RWPE1 (cell line): ENCODE results near the gene CACNA2D3.

ENCODE experiments used
- CTCF ChIA-PET: fragments of 350-600 bp; sonication (Branson Sonifier 250); formaldehyde crosslinking; extraction: SDS; loops from one replicate; lab custom pipeline; 2021; lab: Yijun Ruan, JAX
- POLR2A ChIA-PET: fragments of 400-600 bp; formaldehyde crosslinking; extraction: SDS; loops from one replicate; lab custom pipeline; 2020; ENCODE audit warnings: antibody characterized with exemption; ENCODE audit not compliant: low non-redundant PET; lab: Yijun Ruan, JAX
- DNase-seq: peaks from one replicate; pipeline ENCODE4 v3.0.0; 2012; ENCODE audit warnings: low spot score
- H3K27ac ChIP-seq: fragments of 450-650 bp; 2 replicates; pipeline ENCODE4 v1.5.1; 2017
- CTCF ChIP-seq: fragments of 450-650 bp; conservative IDR thresholded peaks from 2 replicates; pipeline ENCODE4 v1.5.1; 2017; ENCODE audit warnings: low read depth, mild to moderate bottlenecking

Gene CACNA2D3

GRCh38 chr3:54366007-54366750 lies 243.8 kb downstream of the CACNA2D3 start:
- POLR2A ChIA-PET: no interaction called here

DNA sequence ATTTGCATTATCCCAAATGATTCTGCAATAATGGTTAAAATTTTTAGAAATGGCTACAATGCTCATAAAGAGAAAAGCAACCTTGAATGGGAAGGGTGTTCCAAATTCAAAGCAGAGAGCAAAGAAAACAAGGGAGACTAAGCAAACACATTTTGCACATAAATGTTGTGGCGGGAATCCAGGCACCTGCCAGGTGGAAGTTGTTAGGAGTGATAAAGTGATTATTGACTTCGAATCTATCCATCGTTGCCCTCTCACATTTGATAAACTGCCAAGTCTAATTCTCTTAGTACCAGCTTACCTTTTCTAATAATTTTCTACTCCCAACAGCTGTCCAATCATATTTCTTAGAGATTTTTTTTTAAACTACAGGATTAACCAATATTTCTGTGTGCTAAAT lies 244.5 kb downstream of the CACNA2D3 start:
- no peak for DNase-seq
- CTCF ChIA-PET: no interaction called here
- H3K27ac ChIP-seq: no peak overlapping the region
- TF ChIP-seq CTCF: no peak
- POLR2A ChIA-PET: no interaction called here

More at GRCh38 chr3:54366007-54366750, 243.8 kb downstream of the CACNA2D3 start:
- DNase-seq: no peak
- H3K27ac ChIP-seq: no peak overlapping the region
- no peak for TF ChIP-seq CTCF
- CTCF ChIA-PET: interaction anchor here (0.6 kb wide), 1 partner anchor 334 kb away, joined by 3 read pairs; no protein-coding TSS in a partner anchor

- no peak overlapping the region for H3K27ac ChIP-seq
- POLR2A ChIA-PET: no interaction called here
- CTCF ChIA-PET: no interaction called here
- TF ChIP-seq CTCF: no peak
- DNase-seq: no peak
Observed at GRCh38 chr3:54372232-54372631, 249.9 kb downstream of the CACNA2D3 start.

DNA sequence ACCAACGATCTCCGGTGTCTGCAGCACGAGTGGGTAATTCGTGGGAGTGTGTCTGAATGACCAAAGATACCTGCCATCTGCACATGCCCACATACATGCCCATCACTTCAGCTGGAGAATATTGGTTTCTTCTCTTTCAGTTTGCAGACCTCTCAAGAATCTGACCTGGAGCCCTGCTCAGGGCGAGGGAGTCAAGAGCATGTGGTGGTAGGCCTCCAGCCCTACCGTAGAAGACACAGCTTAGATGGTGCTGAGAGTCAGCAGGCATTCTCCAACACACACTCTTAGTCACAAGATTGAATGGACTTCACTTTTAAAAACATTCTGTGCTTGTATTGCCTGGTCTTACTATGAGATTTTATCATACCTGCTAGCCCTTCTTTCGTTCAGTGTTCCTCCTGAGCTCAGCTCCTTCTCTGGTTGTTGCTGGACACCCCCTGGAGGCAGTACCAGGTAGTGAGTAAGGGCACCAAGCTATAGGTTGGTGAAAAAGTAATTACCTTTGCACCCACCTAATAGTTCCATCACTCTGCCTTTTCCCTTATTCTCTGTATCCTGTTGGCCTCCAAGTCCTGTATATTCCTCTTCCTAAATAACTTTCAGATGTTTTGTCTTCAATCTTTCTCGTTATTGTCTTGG lies 252.0 kb downstream of the CACNA2D3 start:
- peak; percentile 3 for DNase-seq
- H3K27ac ChIP-seq: no peak overlapping the region
- no peak for TF ChIP-seq CTCF
- ChIA-PET POLR2A (no interaction called here), CTCF (interaction anchor here (0.5 to 1.1 kb wide), 3 partner anchors 157 to 1180 kb away, joined by 4 to 5 read pairs (median 4); no protein-coding TSS in a partner anchor)

DNA sequence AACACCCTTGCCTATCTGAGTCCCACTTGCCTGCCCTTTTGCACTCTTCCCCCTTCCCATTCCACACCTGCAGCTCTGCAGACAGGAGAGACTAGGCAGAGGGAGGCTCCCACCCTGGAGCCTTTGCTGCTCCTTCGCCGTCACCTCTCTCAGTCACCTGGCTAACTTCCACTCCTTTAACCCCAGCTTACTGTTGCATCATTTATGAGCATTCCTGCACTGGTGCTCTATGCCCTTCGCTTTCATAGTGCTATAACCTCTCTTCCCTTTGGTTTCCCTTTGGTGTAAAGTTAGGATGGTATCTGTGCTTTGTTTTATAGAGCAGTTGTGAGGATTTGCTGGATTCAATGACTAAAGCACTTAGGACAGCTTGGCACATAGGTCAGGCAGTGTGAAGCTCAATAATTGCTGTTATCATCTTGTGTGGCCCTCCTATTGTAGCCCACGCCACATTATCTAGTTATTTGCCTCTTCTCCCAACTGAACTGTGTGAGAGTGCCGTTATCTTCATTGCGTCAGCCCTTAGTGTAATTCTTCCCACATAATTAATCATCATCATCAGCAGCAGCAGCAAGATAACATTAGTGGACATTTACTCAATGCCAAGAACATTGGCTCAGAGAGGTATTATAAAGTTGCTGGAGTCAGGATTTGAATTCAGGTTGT lies 253.9 kb downstream of the CACNA2D3 start:
- POLR2A ChIA-PET: no interaction called here
- no peak for DNase-seq
- no peak overlapping the region for H3K27ac ChIP-seq
- CTCF ChIA-PET: no interaction called here
- TF ChIP-seq CTCF: no peak

- ChIA-PET CTCF (no interaction called here), POLR2A (no interaction called here)
- H3K27ac ChIP-seq: no peak overlapping the region
- TF ChIP-seq CTCF: no peak
- no peak for DNase-seq
Observed at GRCh38 chr3:54376939-54377578, 254.7 kb downstream of the CACNA2D3 start.
